Activated CD4-positive, alpha-beta T cell treated with anti-CD3 and anti-CD28 coated beads, Interleukin-2, amount 50 U/mL, for 48 hours (primary cell): ENCODE data around the gene PCGF2.
A peak's percentile ranks its signal among the peaks of the same experiment; 100 is the strongest.
"Not testable (repeated sequence)": the region's sequence is repeated elsewhere in the genome, so short reads cannot be mapped to it uniquely, and the experiment has no call there.

Source experiments
- DNase-seq, 2 experiments: peaks; one replicate each; pipeline ENCODE4 v3.0.0-alpha.2; 2020

The PCGF2 gene

GRCh38 chr17:38748149-38748891 lies at the start of gene PCGF2:
PCGF2 (minus strand) TSS chr17:38748336; CDS start chr17:38740402, 7,934 bp downstream.
- DNase-seq, result peak in 1 of 2 experiments; percentile 54

DNA sequence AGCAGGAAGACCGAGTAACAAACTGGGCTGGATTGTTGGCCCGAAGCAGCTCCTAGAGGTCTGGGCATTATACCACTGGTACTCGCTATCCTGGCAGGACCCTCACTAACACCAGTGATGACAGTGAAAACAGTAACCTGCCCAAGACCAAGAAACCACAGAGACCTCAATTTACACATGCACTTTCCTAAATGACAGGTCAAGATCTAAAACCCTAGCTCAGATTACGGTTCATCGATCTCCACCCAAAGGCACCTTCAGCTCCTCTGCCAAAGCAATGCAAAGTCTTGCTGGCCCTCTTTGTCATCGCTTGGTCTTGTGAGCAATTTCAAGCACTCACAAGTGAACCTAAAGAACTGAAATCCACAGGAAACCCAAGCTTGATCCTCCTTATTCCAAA lies 49.7 kb upstream of the PCGF2 start:
- no peak for DNase-seq

DNA sequence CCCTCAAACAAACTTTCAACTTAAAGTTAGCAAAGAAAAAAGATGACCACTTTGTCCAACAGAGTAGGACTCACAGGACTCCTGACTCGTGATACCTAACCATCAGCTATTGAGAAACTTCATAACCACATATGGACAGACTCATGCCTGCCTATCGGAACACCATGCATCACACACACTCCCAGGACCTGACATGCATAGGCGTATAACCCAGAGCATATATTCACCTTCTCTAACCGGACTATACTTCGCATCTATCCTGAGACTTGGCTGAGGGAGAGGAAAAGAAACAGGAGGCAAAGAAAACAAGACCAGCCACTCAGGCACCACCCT lies 49.0 kb upstream of the PCGF2 start:
- DNase-seq, result no peak

GRCh38 chr17:38796451-38797157 lies 48.5 kb upstream of the PCGF2 start:
- no peak for DNase-seq

DNA sequence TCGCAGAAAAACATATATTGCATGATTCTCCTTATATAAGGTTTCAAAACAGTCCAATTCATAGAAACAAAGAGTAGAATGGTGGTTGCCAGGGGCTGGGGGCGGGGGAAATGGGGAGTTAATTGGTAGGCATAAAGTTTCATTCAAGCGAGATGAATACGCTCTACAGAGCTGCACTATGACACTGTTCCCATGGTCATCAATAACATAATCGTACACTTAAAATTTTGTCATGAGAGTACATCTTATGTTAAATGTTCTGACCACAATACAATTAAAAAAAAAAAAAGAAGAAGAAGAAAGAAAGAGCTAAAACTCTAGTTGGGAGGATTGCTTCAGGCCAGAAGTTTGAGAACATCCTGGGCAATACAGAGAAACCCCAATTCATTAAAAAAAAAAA lies 46.1 kb upstream of the PCGF2 start:
- DNase-seq, result no peak

DNA sequence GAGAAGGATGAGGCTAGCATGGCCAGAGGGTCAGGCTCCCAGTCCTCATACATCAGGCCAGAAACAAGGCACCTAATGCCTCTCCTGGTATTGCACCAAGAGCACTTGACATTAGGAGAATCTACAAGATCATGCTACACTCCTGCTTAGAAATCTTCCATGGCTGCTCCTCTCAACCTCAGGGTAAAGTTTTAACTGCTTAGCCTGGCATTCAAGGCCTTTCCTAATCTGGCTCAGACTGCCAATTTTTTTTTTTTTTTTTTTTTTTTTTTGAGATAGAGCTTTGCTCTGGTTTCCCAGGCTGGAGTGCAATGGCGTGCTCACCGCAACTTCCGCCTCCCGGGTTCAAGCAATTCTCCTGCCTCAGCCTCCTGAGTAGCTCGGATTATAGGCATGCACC lies 43.0 kb upstream of the PCGF2 start:
- DNase-seq, result no peak

DNA sequence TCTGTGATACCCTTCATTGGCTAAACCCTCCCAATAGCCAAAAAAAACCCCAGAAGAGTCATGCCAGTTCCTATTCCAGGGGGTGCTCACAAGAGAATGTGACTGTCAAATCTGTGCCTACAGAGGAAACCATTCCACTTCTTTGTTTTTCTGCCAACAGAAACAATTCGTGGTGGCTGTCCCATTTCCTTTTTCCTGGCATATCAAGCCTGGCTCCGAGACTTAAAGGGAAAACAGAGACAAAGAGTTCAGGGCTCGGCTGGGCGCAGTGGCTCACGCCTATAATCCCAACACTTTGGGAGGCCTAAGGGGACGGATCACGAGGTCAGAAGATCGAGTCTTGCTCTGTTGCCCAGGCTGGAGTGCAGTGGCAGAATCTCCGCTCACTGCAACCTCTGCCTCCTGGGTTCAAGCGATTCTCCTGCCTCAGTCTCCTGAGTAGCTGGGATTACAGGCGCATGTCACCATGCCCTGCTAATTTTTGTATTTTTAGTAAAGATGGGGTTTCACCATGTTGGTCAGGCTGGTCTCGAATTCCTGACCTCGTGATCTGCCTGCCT lies 42.1 kb upstream of the PCGF2 start:
- not testable (repeated sequence) for DNase-seq

GRCh38 chr17:38789185-38789584 lies 41.0 kb upstream of the PCGF2 start:
- no peak for DNase-seq

GRCh38 chr17:38787999-38788398 lies 39.9 kb upstream of the PCGF2 start:
- DNase-seq, result not testable (repeated sequence)

DNA sequence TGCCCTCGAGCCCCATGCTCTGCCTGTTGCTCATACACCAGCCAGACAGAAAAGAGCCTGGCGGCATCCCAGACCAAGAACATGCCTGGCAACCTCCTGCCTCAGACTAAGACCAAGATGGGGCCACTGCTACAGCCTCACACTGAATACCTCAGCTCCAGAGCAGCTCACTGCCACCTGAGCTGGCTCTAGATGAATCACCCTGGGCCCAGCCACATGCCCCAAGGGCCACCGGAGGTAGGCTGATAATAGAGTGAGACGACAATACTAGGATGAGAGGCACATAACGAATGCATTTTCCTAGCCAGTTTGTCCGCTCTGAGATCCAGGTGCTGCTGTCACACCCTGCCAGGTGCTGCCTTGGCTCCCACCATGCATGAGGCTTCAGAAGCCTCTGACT lies 38.2 kb upstream of the PCGF2 start:
- DNase-seq, result no peak

- no peak for DNase-seq
Observed at GRCh38 chr17:38783227-38783626, 35.1 kb upstream of the PCGF2 start.

DNA sequence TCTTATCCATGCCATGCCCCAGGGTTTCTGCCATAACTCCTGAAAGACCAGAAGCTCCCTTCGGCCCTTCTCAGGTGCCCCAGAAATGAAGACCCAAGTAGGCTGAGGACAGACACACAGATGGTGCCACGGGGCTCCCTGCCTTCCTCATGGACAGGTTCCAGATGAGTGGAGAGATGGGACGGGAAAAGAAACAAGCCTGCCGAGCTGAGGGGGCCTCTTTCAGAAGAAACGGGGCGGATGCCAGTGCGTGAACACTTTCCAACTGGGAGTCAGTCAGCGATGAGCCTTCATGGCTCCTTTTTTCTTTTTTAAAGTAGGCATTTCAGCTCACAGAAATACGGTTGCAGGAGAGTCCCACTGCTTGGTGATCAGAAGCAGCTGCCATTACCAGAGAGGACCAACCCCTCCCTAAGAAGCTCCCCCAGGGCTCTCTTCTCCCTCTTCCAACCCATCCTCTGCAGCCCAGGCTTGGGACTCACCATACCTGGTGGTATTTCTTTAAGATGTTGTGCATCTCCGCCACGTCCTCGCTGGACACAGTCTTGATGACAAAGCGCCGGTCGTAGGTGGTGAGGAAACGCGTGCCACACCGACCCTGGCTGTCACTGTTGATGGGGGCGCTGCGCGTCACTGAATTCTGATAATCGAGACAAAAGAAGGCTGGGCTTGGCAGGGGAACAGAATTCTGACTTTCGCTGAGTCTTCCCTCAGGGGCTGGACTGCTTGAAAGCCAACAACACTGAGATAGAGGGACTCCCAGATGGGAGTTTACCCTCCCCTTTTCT lies 32.0 kb upstream of the PCGF2 start:
- DNase-seq, result no peak

- DNase-seq, result no peak
Observed at GRCh38 chr17:38777641-38778250, 29.6 kb upstream of the PCGF2 start.

GRCh38 chr17:38773258-38773657 lies 25.1 kb upstream of the PCGF2 start:
- DNase-seq, result no peak

GRCh38 chr17:38768417-38768816 lies 20.3 kb upstream of the PCGF2 start:
- no peak for DNase-seq

- DNase-seq, result no peak
Observed at GRCh38 chr17:38766341-38766740, 18.2 kb upstream of the PCGF2 start.

DNA sequence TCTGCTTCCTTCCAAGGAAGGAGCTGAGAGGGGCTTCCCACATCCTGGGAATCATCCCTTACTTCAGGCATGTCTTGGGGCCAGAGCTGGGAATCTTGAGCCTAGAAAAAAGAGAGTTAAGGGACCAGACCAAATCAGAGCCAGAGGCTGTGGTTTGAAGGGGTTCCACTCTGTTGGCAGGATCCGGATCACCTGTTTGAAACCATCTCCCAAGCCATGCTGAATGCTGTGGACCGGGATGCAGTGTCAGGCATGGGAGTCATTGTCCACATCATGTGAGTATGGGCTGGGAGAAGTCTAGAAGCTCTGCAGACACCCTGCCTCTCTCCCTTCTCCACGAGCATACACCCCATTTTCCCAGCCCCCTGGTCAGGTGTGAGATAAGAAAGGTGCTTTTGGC lies 14.1 kb upstream of the PCGF2 start:
- no peak for DNase-seq

GRCh38 chr17:38761612-38762011 lies 13.5 kb upstream of the PCGF2 start:
- peak; percentile 35 to 50 for DNase-seq

GRCh38 chr17:38753071-38753506 lies 5.0 kb upstream of the PCGF2 start:
- no peak for DNase-seq

DNA sequence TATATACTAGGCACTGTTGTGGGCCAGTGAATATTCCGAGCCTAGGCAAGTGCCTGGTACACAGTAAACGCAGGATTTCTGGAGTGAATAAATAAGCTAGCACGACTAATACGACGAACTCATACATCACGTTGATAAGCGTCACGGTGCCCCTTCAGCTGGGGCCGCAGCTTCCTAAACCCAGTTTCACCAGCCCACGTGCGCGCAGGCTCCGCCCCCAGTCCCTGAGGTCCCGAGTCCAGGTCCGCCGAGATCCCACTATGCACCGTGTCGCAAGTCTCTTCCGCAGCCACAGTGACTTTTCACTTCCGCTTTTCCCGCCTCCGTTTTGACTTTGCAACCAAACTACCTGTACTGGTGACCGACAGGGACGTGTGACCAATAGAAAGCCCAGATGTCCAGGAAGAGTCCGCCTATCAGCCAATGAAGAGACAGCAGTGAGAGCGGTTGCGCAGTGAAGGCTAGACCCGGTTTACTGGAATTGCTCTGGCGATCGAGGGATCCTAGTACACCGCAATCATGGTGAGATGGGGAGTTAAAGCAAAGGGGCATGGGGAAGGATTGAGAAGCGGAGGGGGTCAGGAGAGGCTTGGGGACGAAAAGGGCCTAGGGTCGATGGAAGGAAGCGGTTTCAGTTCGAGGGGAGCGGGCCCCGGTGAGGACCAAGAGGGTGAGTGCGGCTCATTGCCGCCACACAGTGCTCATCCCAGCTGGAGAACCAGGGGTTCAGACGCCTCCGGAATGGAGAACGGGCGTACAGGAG lies 4.4 kb upstream of the PCGF2 start, which contains the start of gene PSMB3:
Gene PSMB3 (plus strand): TSS at position 434 of the 763 bp plus-strand sequence. CDS start 86 bp downstream, at position 520.
- DNase-seq, result peak; percentile 97 to 99

DNA sequence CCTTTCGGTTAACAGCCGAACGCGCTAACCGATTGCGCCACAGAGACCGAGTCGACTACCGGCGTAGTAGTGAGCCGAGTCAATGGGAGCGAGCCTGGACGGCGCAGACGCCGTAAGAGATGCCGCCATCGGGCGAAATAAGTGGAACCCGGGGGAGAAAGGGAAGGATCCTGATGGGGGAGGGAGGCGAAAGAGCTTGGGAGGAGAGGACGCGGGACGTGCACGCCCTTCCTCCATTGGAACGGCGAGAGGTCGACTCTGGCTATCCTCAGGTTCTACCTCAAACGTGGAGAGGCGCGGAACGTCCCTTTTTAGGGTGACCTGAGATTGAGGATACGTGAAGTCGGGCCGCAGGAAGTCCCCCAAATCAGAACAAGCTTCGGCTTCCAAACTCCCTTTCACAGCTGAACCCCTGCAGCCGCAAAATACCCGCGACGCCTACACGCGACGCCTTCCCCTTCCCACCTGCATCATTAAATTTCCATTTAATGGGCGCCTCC lies 3.7 kb upstream of the PCGF2 start:
- peak; percentile 87 to 89 for DNase-seq
